CD4-positive, alpha-beta T cell treated with Interleukin-6 at 100 ng/mL for 8 hours (primary cell): ENCODE measurements around the gene PITPNM3.

Source experiments
- DNase-seq: peaks from one replicate; pipeline ENCODE4 v3.0.0-alpha.2; 2020; ENCODE audit warnings: mixed read lengths, low spot score

Gene PITPNM3

DNA sequence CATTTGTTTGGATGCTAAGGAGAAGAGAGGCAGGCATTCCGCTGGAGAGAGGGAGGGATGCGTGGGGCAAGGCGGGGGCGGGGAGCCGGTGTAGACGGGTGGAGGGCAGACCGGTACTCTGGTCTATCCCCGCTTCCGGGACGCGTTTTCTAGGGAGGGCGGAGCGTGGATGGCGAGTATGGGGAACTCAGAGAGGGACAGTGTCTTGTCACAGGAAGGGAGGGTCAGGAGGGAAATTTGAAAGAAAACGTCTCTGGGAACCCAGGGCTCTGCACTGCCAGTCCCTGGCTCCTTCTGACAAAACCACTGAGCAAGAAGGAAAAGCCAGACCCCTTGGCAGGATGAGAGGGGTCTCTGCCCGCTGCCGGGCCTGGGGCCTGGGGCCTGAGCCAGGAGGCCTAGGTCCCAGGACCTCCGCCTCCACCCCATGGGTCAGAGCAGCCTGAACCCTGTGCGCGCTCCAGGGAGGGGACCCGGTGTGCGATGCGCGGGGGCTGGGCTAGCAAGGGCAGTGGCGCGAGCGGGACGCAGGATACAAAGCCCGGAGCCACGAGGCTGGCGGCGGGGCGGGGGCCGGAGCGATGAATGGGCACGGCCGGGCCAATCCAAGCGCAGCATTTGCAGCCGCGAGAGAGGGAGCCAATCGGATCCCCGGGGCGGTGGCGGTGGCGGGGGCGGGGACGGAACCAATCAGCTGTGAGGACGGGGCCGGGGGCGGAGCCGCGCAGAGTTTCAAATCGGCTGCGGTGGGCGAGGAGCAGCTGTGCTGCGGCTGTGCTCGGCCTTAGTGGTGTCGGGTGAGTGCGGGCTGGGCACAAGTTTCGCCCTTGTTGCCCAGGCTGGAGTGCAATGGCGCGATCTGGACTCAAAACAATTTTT, 112.4 kb downstream of the PITPNM3 start, which contains the start of gene PIMREG:
Gene PIMREG, plus strand, starts transcription at position 764 of the 879 bp plus-strand sequence. CDS start 656 bp downstream, outside the sequence.
- peak; percentile 88 for DNase-seq

- DNase-seq = no peak
These were observed 113.6 kb downstream of the PITPNM3 start for GRCh38 chr17:6442775-6443174.

DNA sequence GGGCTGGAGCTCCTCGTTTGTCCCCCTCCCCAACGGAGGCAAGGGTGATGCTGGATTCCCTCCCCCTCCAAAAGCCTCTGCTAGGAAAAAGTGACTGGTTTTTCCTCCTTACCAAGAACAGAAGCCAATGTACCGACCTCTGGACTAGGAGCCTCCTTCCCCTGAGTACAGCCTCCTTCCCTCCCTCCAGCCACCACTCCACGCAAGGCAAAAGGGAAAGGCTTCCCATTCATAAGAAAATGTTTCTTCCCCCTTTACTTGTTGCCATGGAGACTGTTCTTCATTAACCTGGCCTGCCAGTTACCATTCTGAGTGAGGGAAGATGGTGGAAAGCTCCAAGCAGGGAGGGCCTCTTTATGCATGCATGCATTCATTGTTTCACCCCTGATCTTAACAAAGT, 116.4 kb downstream of the PITPNM3 start:
- no peak for DNase-seq

- DNase-seq = no peak
These were observed 118.4 kb downstream of the PITPNM3 start for GRCh38 chr17:6437956-6438355.

- no peak for DNase-seq
These were observed 118.9 kb downstream of the PITPNM3 start for GRCh38 chr17:6437466-6437865.

- peak; percentile 62 for DNase-seq
These were observed 120.4 kb downstream of the PITPNM3 start for GRCh38 chr17:6435968-6436367.

DNA sequence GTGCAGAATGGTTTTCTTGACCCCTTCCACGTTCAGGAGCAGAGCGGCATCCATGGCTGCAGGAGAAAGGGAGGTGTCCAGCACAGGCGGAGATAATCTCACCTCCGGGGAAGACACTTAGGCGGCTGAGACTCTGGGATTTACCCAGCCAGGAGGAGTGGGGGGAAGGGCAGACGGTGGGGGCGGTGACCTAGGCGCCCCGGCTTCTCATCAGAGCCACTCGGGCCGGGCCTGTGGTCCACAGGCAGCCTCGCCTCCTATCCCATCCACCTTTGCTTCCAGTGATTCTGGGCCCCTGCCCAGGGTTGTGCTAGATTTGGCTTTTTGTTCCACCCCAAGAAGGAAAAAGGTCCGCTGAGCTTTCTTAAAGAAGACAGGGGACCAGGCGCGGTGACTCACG, 121.3 kb downstream of the PITPNM3 start, which contains the start of gene AIPL1:
Gene AIPL1, minus strand, starts transcription at position 71 of the 400 bp plus-strand sequence. Its CDS starts 17 bp downstream, at position 54.
- DNase-seq = no peak

DNA sequence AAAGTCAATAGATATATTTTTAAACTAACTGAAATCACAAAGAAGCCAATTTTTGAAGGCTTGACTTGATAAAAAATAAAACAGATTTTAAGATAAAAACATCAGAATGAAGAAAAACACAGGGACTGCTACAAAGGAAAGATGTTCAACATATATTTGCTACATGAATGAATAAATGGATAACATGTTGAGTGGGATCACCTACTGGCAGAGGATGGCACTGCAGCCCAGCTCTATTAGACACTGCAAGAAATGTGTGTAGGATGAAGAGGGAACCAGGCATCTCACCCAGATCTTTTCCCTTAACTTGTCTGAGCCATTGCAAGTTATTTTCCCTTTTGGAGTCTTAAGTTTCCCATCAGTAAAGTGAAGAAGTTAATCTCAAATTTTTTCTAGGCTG, 125.6 kb downstream of the PITPNM3 start:
- DNase-seq = no peak

DNA sequence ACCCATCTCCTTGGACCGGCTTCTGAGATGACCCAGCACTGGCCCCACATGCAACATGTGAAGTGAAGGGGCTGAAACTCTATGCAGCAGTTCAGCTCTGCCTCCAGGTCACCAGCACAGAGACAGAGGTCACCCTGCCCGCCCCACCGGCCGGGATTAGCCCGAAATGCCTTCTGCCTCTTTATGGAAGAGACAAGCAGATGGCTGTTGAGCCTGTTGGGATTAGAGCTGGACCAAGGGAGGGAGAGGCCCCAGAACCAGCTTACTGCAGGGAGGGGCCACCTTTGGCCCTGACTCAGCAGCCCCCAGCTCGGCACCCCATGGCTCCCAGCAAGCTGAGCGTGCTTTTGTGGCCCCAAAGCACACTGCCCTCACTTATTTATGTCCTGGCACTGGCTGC, 127.1 kb downstream of the PITPNM3 start:
- no peak for DNase-seq

DNA sequence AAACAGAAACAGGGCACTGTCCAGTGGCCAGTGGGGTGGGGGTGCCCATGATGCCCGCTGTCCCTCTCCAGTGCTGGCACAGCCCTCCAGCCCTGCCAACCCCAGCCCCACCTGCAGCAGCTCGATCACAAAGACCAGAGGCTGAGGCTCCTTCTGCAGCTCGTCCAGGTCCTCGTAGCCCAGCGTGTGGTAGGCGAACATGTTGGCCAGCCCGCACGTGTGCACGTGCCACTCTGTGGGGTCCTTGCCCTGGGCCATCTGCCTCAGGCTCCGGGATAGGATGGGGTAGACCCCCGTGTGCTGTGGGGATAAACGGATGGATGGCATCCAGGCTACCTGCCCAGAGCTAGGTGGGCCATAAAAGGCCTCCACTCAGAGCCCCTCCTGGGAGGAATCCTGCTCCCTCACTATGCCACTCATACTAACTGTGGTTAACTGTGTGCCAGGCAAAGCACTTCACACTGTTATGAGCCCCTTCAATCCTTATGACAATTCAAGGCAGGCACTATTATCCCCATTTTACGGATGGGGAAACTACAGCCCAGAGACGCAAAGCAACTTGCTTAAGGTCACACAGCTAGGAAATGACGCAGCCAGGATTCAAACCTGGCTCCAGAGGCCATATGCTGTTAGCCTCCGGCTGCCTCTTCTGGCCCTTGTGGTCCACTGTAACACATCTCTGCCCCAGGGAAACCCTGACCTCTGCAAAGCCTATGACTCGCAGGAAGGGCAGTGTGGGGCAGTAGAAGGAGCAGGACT, 128.0 kb downstream of the PITPNM3 start:
- no peak for DNase-seq

- DNase-seq = peak; percentile 47
These were observed 129.0 kb downstream of the PITPNM3 start for GRCh38 chr17:6427279-6427781.

- DNase-seq = no peak
These were observed 129.8 kb downstream of the PITPNM3 start for GRCh38 chr17:6426356-6427101.

DNA sequence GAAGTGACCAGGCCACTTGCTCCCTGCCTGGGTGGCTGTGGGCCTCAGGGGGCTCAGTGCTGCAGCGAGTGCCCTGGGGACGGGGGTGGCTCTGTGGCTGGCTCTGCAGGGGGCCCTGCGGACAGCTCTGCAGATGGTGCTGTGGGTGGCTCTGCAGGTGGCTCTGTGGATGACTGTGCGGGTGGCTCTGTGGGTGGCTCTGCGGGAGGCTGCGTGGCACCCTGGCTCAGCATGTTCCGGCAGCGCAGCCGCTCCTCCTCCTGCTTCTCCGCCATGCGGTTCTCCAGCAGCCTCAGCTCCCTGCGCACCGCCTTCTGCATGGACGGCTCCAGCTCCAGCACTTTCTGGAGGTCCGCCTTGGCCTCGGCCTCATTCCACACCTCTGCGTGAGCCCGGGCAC, 130.9 kb downstream of the PITPNM3 start:
- DNase-seq = no peak

- no peak for DNase-seq
These were observed 132.4 kb downstream of the PITPNM3 start for GRCh38 chr17:6423931-6424330.

GRCh38 chr17:6422654-6423241, 133.6 kb downstream of the PITPNM3 start:
- DNase-seq = no peak

DNA sequence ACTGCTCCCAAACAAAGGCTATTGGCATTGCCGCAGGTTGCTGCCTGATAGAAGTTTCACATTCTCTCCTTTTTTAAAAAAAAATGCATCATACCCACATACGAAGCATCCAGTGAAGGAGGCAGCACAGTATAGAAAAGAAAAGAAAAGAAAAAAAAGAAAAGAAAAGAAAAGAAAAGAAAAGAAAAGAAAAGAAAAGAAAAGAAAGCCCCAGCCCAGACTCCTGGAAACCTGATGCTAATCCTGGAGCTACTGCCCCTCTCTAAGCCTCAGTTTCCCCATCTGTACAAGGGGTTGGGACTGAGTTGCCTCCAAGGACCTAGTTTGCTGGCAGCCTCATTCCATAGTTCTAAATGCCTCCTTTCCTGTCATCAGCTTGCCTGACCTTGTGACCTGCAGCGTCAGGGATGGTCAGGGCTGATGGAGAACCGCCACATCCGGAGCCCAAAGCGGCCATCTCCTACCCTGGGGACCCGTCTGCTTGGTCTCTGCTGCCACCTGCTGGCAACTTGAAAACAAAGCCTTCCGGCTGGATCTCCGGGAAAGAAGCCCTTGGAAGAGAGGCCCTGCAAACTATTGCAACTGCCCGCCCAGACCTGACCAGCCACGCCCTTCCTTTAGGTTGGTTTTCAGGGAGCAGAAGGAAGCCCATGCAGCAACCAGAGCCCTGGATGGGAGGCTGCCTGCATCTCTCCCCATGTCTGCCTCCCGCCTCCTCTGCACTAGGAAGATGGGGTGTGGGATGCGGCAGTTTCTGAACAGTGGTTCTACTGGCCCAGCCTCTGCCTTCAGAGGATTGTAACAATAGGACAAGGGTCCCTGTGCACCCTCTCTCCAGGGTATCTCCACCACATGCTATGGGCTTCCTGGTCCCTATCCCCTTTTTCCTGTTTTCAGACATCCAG, 134.4 kb downstream of the PITPNM3 start:
- peak; percentile 64 for DNase-seq

GRCh38 chr17:6420173-6420641, 136.1 kb downstream of the PITPNM3 start:
- no peak for DNase-seq

- DNase-seq = no peak
These were observed 140.7 kb downstream of the PITPNM3 start for GRCh38 chr17:6415616-6416015.

GRCh38 chr17:6413065-6413464, 143.3 kb downstream of the PITPNM3 start:
- no peak for DNase-seq

- no peak for DNase-seq
These were observed 147.6 kb downstream of the PITPNM3 start for GRCh38 chr17:6408735-6409134.
